Mesenchymal stem cell (in vitro differentiated cells and primary cell): ENCODE data around the gene SNX3.
"Not testable (repeated sequence)": the region's sequence is repeated elsewhere in the genome, so short reads cannot be mapped to it uniquely, and the experiment has no call there.

Experiments
- DNase-seq: peaks from one replicate; pipeline ENCODE4 v3.0.0-alpha.2; 2013
- H2AFZ ChIP-seq: one replicate; pipeline ENCODE4 v1.6.1; 2013; ENCODE audit warnings: low read depth, mild to moderate bottlenecking, control low read depth, inconsistent platforms, low read length, moderate library complexity
- H2AK5ac ChIP-seq: 2 replicates; pipeline ENCODE4 v1.6.1; 2013; ENCODE audit warnings: low read length, moderate library complexity, mild to moderate bottlenecking, inconsistent platforms; ENCODE audit not compliant: severe bottlenecking
- H2BK120ac ChIP-seq: one replicate; pipeline ENCODE4 v1.6.1; 2013; ENCODE audit warnings: low read depth, mild to moderate bottlenecking, inconsistent platforms, low read length, moderate library complexity
- H2BK12ac ChIP-seq, 2 experiments: one replicate each; pipeline ENCODE4 v1.6.1; 2013; ENCODE audit warnings: inconsistent platforms in 2 of 2, low read length in 2 of 2, mild to moderate bottlenecking in 2 of 2, moderate library complexity in 2 of 2, control low read depth in 1 of 2
- H2BK15ac ChIP-seq: one replicate; pipeline ENCODE4 v1.6.1; 2013; ENCODE audit warnings: mild to moderate bottlenecking, low read depth, inconsistent platforms; ENCODE audit not compliant: poor library complexity, severe bottlenecking
- H2BK5ac ChIP-seq: 2 replicates; pipeline ENCODE4 v1.6.1; 2013; ENCODE audit warnings: low read depth, mild to moderate bottlenecking, low read length, control low read depth, inconsistent platforms; ENCODE audit not compliant: poor library complexity, severe bottlenecking
- H3K14ac ChIP-seq, 2 experiments: one replicate each; pipeline ENCODE4 v1.6.1; 2013; ENCODE audit warnings: inconsistent platforms in 2 of 2, low read length in 2 of 2, control low read depth in 1 of 2, mild to moderate bottlenecking in 1 of 2, moderate library complexity in 1 of 2
- H3K18ac ChIP-seq, 2 experiments: one replicate each; pipeline ENCODE4 v1.6.1; 2013; ENCODE audit warnings: inconsistent platforms in 2 of 2, low read length in 2 of 2, control low read depth in 1 of 2, low read depth in 1 of 2, mild to moderate bottlenecking in 1 of 2
- H3K23ac ChIP-seq, 2 experiments: one replicate each; pipeline ENCODE4 v1.6.1; 2013; ENCODE audit warnings: inconsistent platforms in 2 of 2, low read length in 2 of 2, mild to moderate bottlenecking in 2 of 2, moderate library complexity in 2 of 2, control low read depth in 1 of 2
- H3K27ac ChIP-seq: 2 replicates; pipeline ENCODE4 v1.5.1; 2013; ENCODE audit warnings: mild to moderate bottlenecking, moderate library complexity, low read length, control low read depth, inconsistent platforms; ENCODE audit not compliant: poor library complexity, severe bottlenecking
- H3K27me3 ChIP-seq, 2 experiments: 2 replicates each; pipeline versions ENCODE4 v1.6.1 to v1.7.0; 2013; ENCODE audit warnings: low read length in 2 of 2, mild to moderate bottlenecking in 2 of 2, moderate library complexity in 2 of 2, control low read depth in 1 of 2, inconsistent platforms in 1 of 2; ENCODE audit not compliant: control insufficient read depth in 1 of 2, insufficient read depth in 1 of 2
- H3K36me3 ChIP-seq, 2 experiments: 2 replicates each; pipeline versions ENCODE4 v1.6.1 to v1.7.0; 2013; ENCODE audit warnings: low read length in 2 of 2, control low read depth in 1 of 2, inconsistent platforms in 1 of 2, low read depth in 1 of 2, mild to moderate bottlenecking in 1 of 2; ENCODE audit not compliant: insufficient read depth in 2 of 2, control insufficient read depth in 1 of 2
- H3K4ac ChIP-seq, 2 experiments: one replicate each; pipeline ENCODE4 v1.6.1; 2013; ENCODE audit warnings: inconsistent platforms in 2 of 2, low read length in 2 of 2, mild to moderate bottlenecking in 2 of 2, moderate library complexity in 2 of 2, control low read depth in 1 of 2, low read depth in 1 of 2
- H3K4me1 ChIP-seq: 2 replicates; pipeline ENCODE4 v1.6.1; 2013; ENCODE audit warnings: low read depth, low read length, control low read depth; ENCODE audit not compliant: control insufficient read depth, insufficient read depth
- H3K4me2 ChIP-seq: 2 replicates; pipeline ENCODE4 v1.6.1; 2013; ENCODE audit warnings: low read length, mild to moderate bottlenecking, inconsistent platforms; ENCODE audit not compliant: poor library complexity, severe bottlenecking
- H3K4me3 ChIP-seq, 2 experiments: 2 replicates each; pipeline versions ENCODE4 v1.5.1 to v1.7.0; 2013; ENCODE audit warnings: low read length in 2 of 2, mild to moderate bottlenecking in 2 of 2, control low read depth in 1 of 2, low read depth in 1 of 2; ENCODE audit not compliant: insufficient read depth in 1 of 2
- H3K79me1 ChIP-seq: replicated peaks from 2 replicates; pipeline ENCODE4 v1.6.1; 2013; ENCODE audit warnings: mild to moderate bottlenecking, control low read depth, low read length, inconsistent platforms; ENCODE audit not compliant: poor library complexity, severe bottlenecking
- H3K9ac ChIP-seq: 2 replicates; pipeline ENCODE4 v1.7.0; 2013; ENCODE audit warnings: mild to moderate bottlenecking, low read length, moderate library complexity
- H3K9me3 ChIP-seq: 2 replicates; pipeline ENCODE4 v1.7.0; 2013; ENCODE audit warnings: mild to moderate bottlenecking, low read length; ENCODE audit not compliant: control insufficient read depth
- H4K8ac ChIP-seq: one replicate; pipeline ENCODE4 v1.6.1; 2013; ENCODE audit warnings: inconsistent platforms, mild to moderate bottlenecking, low read length, moderate library complexity
- H4K91ac ChIP-seq: one replicate; pipeline ENCODE4 v1.6.1; 2013; ENCODE audit warnings: mild to moderate bottlenecking, low read length, inconsistent platforms
- WGBS: methylation state at CpG from one replicate; pipeline ENCODE4 v1.1.7; 2013; ENCODE audit warnings: mixed read lengths; 5-methylcytosine and 5-hydroxymethylcytosine counted together

The SNX3 gene

GRCh38 chr6:108293527-108294296 is 32.9 kb upstream of the SNX3 start:
- Histone ChIP-seq H3K36me3 (no peaks in the 10 kb centered on the region), H3K79me1 (peaks cover 11% of the 10 kb centered on the region), H3K27ac (no peak overlapping the region), H3K4me1 (no peaks in the 10 kb centered on the region), H3K4me3 (peak overlapping the region in 1 of 2 experiments; percentile 90), H2AFZ (no peak overlapping the region), H3K27me3 (no peaks in the 10 kb centered on the region), H3K4ac (no peak overlapping the region), H3K23ac (no peak overlapping the region), H3K4me2 (no peak overlapping the region), H3K18ac (peak overlapping the region in 1 of 2 experiments; percentile 33), H2BK120ac (no peak overlapping the region), H2BK12ac (no peak overlapping the region), H3K9me3 (no peaks in the 10 kb centered on the region), H3K9ac (peak overlapping the region; percentile 95), H4K91ac (no peak overlapping the region), H4K8ac (peak overlapping the region; percentile 95), H3K14ac (no peak overlapping the region), H2AK5ac (no peak overlapping the region), H2BK5ac (no peak overlapping the region), H2BK15ac (no peak overlapping the region)
- DNase-seq, result no peak
- WGBS, result 94% methylated on average over 17 of the region's 19 CpGs

- not testable (repeated sequence) for H3K4me3 ChIP-seq, H2BK15ac ChIP-seq, H4K8ac ChIP-seq, DNase-seq, H2AK5ac ChIP-seq, H3K79me1 ChIP-seq, H2BK5ac ChIP-seq, H2BK12ac ChIP-seq, H3K4ac ChIP-seq, H3K9ac ChIP-seq, H3K4me1 ChIP-seq, H3K18ac ChIP-seq, H2AFZ ChIP-seq, H3K27ac ChIP-seq, H4K91ac ChIP-seq, H2BK120ac ChIP-seq, H3K23ac ChIP-seq, H3K36me3 ChIP-seq, H3K27me3 ChIP-seq, H3K4me2 ChIP-seq, H3K9me3 ChIP-seq, H3K14ac ChIP-seq
- WGBS, result 91% methylated on average over 3 of the region's 3 CpGs
Measured at GRCh38 chr6:108292561-108292960, 31.7 kb upstream of the SNX3 start.

GRCh38 chr6:108291091-108291490 is 30.3 kb upstream of the SNX3 start:
- Histone ChIP-seq H3K4me3 (no peak overlapping the region), H3K9me3 (no peaks in the 10 kb centered on the region), H3K36me3 (no peaks in the 10 kb centered on the region), H3K4me1 (no peaks in the 10 kb centered on the region), H2BK15ac (no peak overlapping the region), H2BK120ac (no peak overlapping the region), H3K27me3 (no peaks in the 10 kb centered on the region), H3K18ac (no peak overlapping the region), H3K27ac (no peak overlapping the region), H3K23ac (no peak overlapping the region), H3K9ac (no peak overlapping the region), H3K14ac (no peak overlapping the region), H2AFZ (no peak overlapping the region), H4K8ac (no peak overlapping the region), H3K4me2 (no peak overlapping the region), H3K4ac (no peak overlapping the region), H4K91ac (no peak overlapping the region), H2AK5ac (no peak overlapping the region), H3K79me1 (peaks cover 9% of the 10 kb centered on the region), H2BK5ac (no peak overlapping the region), H2BK12ac (no peak overlapping the region)
- no peak for DNase-seq
- WGBS, result 88% methylated on average over 4 of the region's 4 CpGs

DNA sequence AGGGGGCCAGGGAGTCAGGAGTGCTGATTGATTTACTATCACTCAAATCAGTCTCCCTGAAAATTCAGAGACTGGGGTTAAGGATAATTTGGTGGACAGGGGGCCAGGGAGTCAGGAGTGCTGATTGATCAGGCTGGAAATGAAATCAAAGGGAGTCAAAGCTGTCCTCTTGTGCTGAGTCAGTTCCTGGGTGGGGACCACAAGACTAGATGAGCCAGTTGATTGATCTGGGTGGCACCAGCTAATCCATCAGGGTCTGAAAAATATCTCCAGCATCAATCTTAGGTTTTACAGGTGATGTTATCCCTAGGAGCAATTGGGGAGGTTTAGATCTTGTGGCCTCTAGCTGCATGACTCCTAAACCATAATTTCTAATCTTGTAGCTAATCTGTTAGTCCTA is 27.9 kb upstream of the SNX3 start:
- H4K8ac ChIP-seq, result no peak overlapping the region
- no peak overlapping the region for H2BK5ac ChIP-seq
- no peaks in the 10 kb centered on the region for H3K27me3 ChIP-seq
- H3K27ac ChIP-seq, result no peak overlapping the region
- H2AFZ ChIP-seq, result no peak overlapping the region
- H4K91ac ChIP-seq, result no peak overlapping the region
- H3K23ac ChIP-seq, result no peak overlapping the region
- no peak overlapping the region for H3K4me3 ChIP-seq
- H3K14ac ChIP-seq, result no peak overlapping the region
- no peak overlapping the region for H3K9ac ChIP-seq
- no peaks in the 10 kb centered on the region for H3K79me1 ChIP-seq
- H3K4ac ChIP-seq, result no peak overlapping the region
- no peak overlapping the region for H2BK120ac ChIP-seq
- no peak overlapping the region for H2BK15ac ChIP-seq
- no peak overlapping the region for H3K4me2 ChIP-seq
- H3K9me3 ChIP-seq, result no peaks in the 10 kb centered on the region
- H2BK12ac ChIP-seq, result no peak overlapping the region
- no peak for DNase-seq
- no peaks in the 10 kb centered on the region for H3K4me1 ChIP-seq
- no peak overlapping the region for H2AK5ac ChIP-seq
- no peak overlapping the region for H3K18ac ChIP-seq
- no peaks in the 10 kb centered on the region for H3K36me3 ChIP-seq
